ENCODE measurements around the gene PROKR2. TPM values are rescaled to one million over a fixed set of nuclear protein-coding genes. Genes with fewer than 3 reads are reported as not detected.

Gene PROKR2
- total and polyA plus RNA-seq, 9 of the 15 experiments (the other 6 are each of a cell fraction or from before 2014, with no cell fraction given), result not detected

DNA sequence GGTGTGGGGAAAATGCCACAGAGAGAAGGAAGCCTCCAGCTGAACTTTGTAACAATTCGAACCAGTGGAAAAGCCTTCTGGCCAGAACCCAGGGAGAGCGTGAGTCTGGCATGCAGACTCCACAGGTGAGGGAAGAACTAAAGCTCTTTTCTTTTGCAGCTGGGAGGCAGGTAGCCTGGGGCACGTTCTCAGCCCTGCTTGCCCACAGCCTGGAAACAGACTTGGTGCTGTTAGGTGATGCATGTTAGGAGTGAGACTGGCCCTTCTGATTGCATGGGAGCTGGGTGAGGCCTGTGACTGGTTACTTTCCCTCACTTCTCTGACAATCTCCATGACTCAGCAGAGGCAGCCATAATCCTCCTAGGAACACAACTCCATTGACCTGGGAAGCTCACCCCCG is 34.2 kb downstream of the PROKR2 start (continued):
- TF ChIP-seq CUX1 (CRISPR knock-in tag; IDR thresholded peaks at IDR 0.05), result no peak
- TF ChIP-seq ZFP1 (CRISPR knock-in tag; IDR thresholded peaks at IDR 0.05), result no peak

DNA sequence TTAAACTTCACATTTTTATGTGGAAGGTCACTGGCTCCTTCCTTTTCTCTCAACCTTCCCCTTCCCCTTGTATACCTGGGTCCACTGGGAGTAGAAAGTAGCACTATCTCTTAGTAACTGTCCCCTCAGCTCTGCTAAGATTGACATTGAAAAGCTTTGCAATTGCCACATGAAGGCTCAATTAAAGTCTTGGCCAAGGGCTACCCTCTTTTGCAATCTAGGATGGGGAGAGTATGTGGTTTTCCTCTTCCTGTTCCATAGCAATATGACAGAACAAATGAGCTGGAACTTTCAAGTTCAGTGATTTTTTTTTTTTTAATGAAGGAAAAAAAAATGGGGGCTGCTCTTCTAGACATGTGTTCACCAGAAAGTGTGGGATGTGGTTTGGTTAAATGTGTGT is 37.1 kb downstream of the PROKR2 start:
- no peak for ATAC-seq
- ChIA-PET CTCF (ENCODE audit: low intra/inter-chr PET ratio) (no interaction called here), POLR2A (no interaction called here)
- no peak overlapping the region for H3K4me3 ChIP-seq
- H3K27ac ChIP-seq (ENCODE audit: extremely low read depth, low read depth, low read length), result no peak overlapping the region
- no TSS peak for BruUV-seq (replicated peaks)
- no peaks in the 10 kb centered on the region for H4K20me1 ChIP-seq (replicated peaks; ENCODE audit: control insufficient read depth, insufficient read depth, low read length)
- H3K9me1 ChIP-seq (ENCODE audit: control insufficient read depth, insufficient read depth, low read length), result no peaks in the 10 kb centered on the region
- H3K27me3 ChIP-seq (ENCODE audit: control insufficient read depth in 2 of 2, insufficient read depth in 2 of 2, low read length in 2 of 2), result no peaks in the 10 kb centered on the region
- intact Hi-C loops (cut with micrococcal nuclease) (no loop called here), in situ Hi-C loops (cut with MboI) (no loop called here)
- no peak for DNase-seq (ENCODE audit: extremely low read depth in 1 of 4, low spot score in 3 of 4)
- no peaks in the 10 kb centered on the region for H3K9me3 ChIP-seq (replicated peaks; ENCODE audit: control insufficient read depth, insufficient read depth, low read depth, low read length)
- no peaks in the 10 kb centered on the region for H3K36me3 ChIP-seq (ENCODE audit: control insufficient read depth, insufficient read depth, low read length)
- H2AFZ ChIP-seq (ENCODE audit: low read depth, low read length), result no peak overlapping the region
- FAIRE-seq, result no peak
- H3K4me1 ChIP-seq (replicated peaks in 1 of 2; ENCODE audit: control insufficient read depth in 2 of 2, insufficient read depth in 2 of 2, low read length in 2 of 2), result no peaks in the 10 kb centered on the region
- H3K9ac ChIP-seq (ENCODE audit: insufficient read depth in 1 of 2, low read depth in 2 of 2, low read length in 2 of 2), result no peak overlapping the region
- no peaks in the 10 kb centered on the region for H3K79me2 ChIP-seq (ENCODE audit: control insufficient read depth, insufficient read depth, low read length)
- H3K4me2 ChIP-seq (ENCODE audit: insufficient read depth, low read length), result no peak overlapping the region
- TF ChIP-seq JUND (IDR thresholded peaks at IDR 0.05; ENCODE audit: borderline replicate concordance, low read depth, low read length), result no peak
- no peak for TF ChIP-seq JUND (tag; IDR thresholded peaks at IDR 0.05; ENCODE audit: borderline replicate concordance, low read depth, low read length)
- TF ChIP-seq ZNF584 (CRISPR knock-in tag; IDR thresholded peaks at IDR 0.05; ENCODE audit: low read depth), result no peak
- TF ChIP-seq RBM34 (IDR thresholded peaks at IDR 0.05; ENCODE audit: borderline replicate concordance, insufficient read depth, low read length), result no peak
- no peak for TF ChIP-seq ZNF174 (CRISPR knock-in tag; IDR thresholded peaks at IDR 0.05)
- no peak for TF ChIP-seq CBX5 (IDR thresholded peaks at IDR 0.05; ENCODE audit: borderline replicate concordance, low read depth)
